ENCODE results near the gene PDIA6. TPM values are rescaled to one million over a fixed set of nuclear protein-coding genes. Genes with fewer than 3 reads are reported as not detected.

PDIA6 gene
- total RNA-seq, 4 donors from 2014 or later, result 35.2 to 90.3 (median 66.3) TPM

DNA sequence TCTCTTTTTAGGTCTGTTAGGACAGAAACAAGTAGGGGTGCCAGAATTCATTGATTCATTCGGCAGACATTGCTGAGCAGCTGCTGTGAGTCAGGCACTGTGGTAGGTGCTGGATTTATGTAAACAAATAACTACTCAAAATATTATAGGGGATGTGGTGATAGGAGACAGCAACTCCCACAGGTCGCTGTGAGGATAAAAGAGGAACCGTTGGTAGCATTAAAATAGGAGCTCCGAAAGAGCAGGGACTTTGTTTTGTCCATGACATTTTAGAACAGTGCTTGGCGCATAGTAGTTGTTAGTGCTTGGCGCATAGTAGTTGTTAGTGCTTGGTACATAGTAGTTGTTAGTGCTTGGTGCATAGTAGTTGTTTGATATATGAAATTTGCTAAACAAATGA lies 62.0 kb downstream of the PDIA6 start:
- Histone ChIP-seq H3K36me3 (no peaks in the 10 kb centered on the region), H3K27ac (peak overlapping the region in 1 of 4 donors; percentile 78), H3K4me1 (peaks cover 0 to 27% (median 12%) of the 10 kb centered on the region in 4 donors), H3K27me3 (no peaks in the 10 kb centered on the region), H3K9me3 (no peaks in the 10 kb centered on the region), H3K4me3 (no peak overlapping the region)
- in situ Hi-C loops (cut with MboI; ENCODE audit: low pct_ligation_motif_present in 1 of 4, low pct_unique_long_range_greater_than_20kb in 1 of 4, low sequenced_read_pairs in 3 of 4), result no loop called here
- TF ChIP-seq POLR2A (IDR thresholded peaks at IDR 0.05) (no peak), EP300 (IDR thresholded peaks at IDR 0.05; ENCODE audit: low read depth) (no peak), POLR2AphosphoS5 (IDR thresholded peaks at IDR 0.05) (no peak)
- TF ChIP-seq, protein P1, sequence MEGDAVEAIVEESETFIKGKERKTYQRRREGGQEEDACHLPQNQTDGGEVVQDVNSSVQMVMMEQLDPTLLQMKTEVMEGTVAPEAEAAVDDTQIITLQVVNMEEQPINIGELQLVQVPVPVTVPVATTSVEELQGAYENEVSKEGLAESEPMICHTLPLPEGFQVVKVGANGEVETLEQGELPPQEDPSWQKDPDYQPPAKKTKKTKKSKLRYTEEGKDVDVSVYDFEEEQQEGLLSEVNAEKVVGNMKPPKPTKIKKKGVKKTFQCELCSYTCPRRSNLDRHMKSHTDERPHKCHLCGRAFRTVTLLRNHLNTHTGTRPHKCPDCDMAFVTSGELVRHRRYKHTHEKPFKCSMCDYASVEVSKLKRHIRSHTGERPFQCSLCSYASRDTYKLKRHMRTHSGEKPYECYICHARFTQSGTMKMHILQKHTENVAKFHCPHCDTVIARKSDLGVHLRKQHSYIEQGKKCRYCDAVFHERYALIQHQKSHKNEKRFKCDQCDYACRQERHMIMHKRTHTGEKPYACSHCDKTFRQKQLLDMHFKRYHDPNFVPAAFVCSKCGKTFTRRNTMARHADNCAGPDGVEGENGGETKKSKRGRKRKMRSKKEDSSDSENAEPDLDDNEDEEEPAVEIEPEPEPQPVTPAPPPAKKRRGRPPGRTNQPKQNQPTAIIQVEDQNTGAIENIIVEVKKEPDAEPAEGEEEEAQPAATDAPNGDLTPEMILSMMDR (IDR thresholded peaks at IDR 0.05), result no peak
- no peak for DNase-seq
- 73 to 80% methylated on average over 4 to 6 of the region's 6 CpGs for WGBS, 2 donors (ENCODE audit: low coverage in 1 of 2)
- intact Hi-C loops (cut with DNase I; ENCODE audit: low total_unique reads), result no loop called here

DNA sequence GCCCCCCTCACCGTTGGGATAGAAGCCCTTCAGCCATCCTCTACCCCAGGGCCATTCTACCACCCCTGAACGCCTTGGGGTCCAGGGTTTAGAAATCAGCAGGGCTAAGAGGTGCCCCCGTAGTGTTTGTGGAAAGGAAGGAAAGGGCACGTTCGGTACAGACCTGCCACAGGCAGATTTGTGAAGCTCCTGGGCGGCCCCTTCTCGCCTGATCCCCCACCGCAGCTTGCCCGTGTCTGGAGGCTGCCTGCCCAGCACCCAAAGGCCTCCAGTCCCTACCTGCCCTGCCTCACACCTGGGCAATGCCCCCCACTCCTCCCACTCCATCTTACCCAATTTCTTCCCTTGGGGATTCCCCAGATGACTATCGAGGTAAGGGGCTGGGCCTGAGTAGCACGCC lies 69.9 kb downstream of the PDIA6 start:
- H3K36me3 ChIP-seq, result no peaks in the 10 kb centered on the region
- no peak for DNase-seq
- 38 to 86% methylated on average over 2 to 11 of the region's 11 CpGs for WGBS, 2 donors (ENCODE audit: low coverage in 1 of 2)
- H3K27ac ChIP-seq, result no peak overlapping the region
- H3K9me3 ChIP-seq, result no peaks in the 10 kb centered on the region
- H3K4me3 ChIP-seq, result no peak overlapping the region
- H3K27me3 ChIP-seq, result no peaks in the 10 kb centered on the region
- in situ Hi-C loops (cut with MboI; ENCODE audit: low pct_ligation_motif_present in 1 of 4, low pct_unique_long_range_greater_than_20kb in 1 of 4, low sequenced_read_pairs in 3 of 4) (no loop called here), intact Hi-C loops (cut with DNase I; ENCODE audit: low total_unique reads) (no loop called here)
- no peak for TF ChIP-seq POLR2A (IDR thresholded peaks at IDR 0.05)
- no peak for TF ChIP-seq EP300 (IDR thresholded peaks at IDR 0.05; ENCODE audit: low read depth)
- TF ChIP-seq, protein P1 (IDR thresholded peaks at IDR 0.05), result no peak
- no peak for TF ChIP-seq POLR2AphosphoS5 (IDR thresholded peaks at IDR 0.05)
- H3K4me1 ChIP-seq, result peaks cover 0 to 6% (median 3%) of the 10 kb centered on the region in 4 donors

DNA sequence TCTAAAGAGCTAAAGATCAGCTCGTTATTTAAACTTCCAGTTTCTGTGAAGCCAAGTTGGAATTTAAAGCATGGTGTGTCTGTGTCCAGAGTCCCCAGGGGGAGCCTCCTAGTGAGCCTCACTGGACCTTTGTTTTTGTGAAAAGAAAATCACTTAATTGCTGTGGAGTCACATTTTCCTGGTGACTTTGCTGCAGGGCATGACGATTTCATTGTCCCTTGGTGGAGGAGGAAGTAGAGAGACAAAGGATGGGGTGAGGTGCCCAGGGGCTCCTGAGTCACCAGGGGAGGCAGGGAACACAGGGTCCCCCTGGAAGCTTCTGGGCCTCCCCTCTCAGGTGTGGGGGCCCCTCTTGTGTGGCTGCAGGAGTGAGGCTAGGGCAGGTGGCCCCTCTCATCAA lies 71.4 kb downstream of the PDIA6 start:
- Histone ChIP-seq H3K4me1 (peaks cover 0 to 6% (median 3%) of the 10 kb centered on the region in 4 donors), H3K9me3 (no peaks in the 10 kb centered on the region), H3K27ac (no peak overlapping the region), H3K36me3 (no peaks in the 10 kb centered on the region), H3K4me3 (no peak overlapping the region), H3K27me3 (no peaks in the 10 kb centered on the region)
- in situ Hi-C loops (cut with MboI; ENCODE audit: low pct_ligation_motif_present in 1 of 4, low pct_unique_long_range_greater_than_20kb in 1 of 4, low sequenced_read_pairs in 3 of 4), result no loop called here
- 53% methylated on average over 2 of the region's 2 CpGs; no CpG with 5 or more reads in 1 of the 2 donors for WGBS, 2 donors (ENCODE audit: low coverage in 1 of 2)
- intact Hi-C loops (cut with DNase I; ENCODE audit: low total_unique reads), result no loop called here
- DNase-seq, result no peak
- TF ChIP-seq POLR2A (IDR thresholded peaks at IDR 0.05) (no peak), EP300 (IDR thresholded peaks at IDR 0.05; ENCODE audit: low read depth) (no peak)

DNA sequence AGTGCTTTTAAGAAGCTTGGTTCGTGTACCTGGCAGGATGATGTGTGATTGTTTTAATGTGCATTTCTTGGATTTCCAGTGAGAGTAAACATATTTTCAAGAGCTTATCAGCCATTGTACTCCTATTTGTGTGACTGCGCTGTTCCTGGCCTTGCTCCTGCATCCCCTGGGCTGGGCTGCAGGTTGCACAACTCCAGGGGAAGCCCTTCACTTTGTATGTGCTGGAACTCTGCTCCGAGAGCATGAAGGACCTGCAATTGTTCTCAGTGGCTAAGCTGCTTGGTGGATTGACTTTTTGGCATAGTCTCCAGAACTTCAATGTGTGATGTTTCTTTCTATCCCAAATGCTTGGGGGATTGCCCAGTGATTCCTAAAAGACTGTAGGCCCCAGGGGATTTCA lies 72.4 kb downstream of the PDIA6 start:
- 83 to 85% methylated on average over 1 to 3 of the region's 3 CpGs for WGBS, 2 donors (ENCODE audit: low coverage in 1 of 2)
- TF ChIP-seq EP300 (IDR thresholded peaks at IDR 0.05; ENCODE audit: low read depth) (no peak), POLR2A (IDR thresholded peaks at IDR 0.05) (no peak), POLR2AphosphoS5 (IDR thresholded peaks at IDR 0.05) (no peak)
- TF ChIP-seq, protein P1 (IDR thresholded peaks at IDR 0.05), result no peak
- no peaks in the 10 kb centered on the region for H3K36me3 ChIP-seq
- no peaks in the 10 kb centered on the region for H3K9me3 ChIP-seq
- H3K27ac ChIP-seq, result no peak overlapping the region
- H3K4me3 ChIP-seq, result no peak overlapping the region
- H3K27me3 ChIP-seq, result no peaks in the 10 kb centered on the region
- in situ Hi-C loops (cut with MboI; ENCODE audit: low pct_ligation_motif_present in 1 of 4, low pct_unique_long_range_greater_than_20kb in 1 of 4, low sequenced_read_pairs in 3 of 4), result no loop called here
- no peak for DNase-seq
- H3K4me1 ChIP-seq, result no peaks in the 10 kb centered on the region
- intact Hi-C loops (cut with DNase I; ENCODE audit: low total_unique reads), result no loop called here

DNA sequence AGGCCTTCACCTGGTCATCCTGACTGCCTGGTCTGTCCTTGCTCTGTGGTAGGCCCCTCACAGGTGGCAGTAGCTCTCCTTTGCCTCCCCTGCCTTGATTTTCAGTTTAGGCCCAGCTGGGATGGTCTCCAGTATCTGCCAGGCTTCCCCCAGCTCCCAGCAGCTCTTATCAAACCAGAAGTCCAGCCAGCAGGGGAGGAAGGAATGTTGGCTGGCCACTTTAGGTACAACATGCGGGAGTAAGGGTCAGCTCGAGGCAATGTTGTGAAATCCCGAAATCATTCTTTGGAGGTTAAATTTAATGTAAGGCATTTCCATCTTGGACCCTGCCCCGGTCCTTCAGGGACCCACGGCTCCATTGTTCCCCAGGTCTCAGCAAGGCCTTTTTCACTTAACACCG lies 74.4 kb downstream of the PDIA6 start:
- H3K4me1 ChIP-seq, result peaks cover 0 to 5% (median 1%) of the 10 kb centered on the region in 4 donors
- H3K27me3 ChIP-seq, result no peaks in the 10 kb centered on the region
- no peaks in the 10 kb centered on the region for H3K36me3 ChIP-seq
- no peak overlapping the region for H3K4me3 ChIP-seq
- no peak for DNase-seq
- no peak overlapping the region for H3K27ac ChIP-seq
- WGBS, 2 donors (ENCODE audit: low coverage in 1 of 2), result 95 to 100% methylated on average over 3 to 6 of the region's 6 CpGs
- in situ Hi-C loops (cut with MboI; ENCODE audit: low pct_ligation_motif_present in 1 of 4, low pct_unique_long_range_greater_than_20kb in 1 of 4, low sequenced_read_pairs in 3 of 4) (no loop called here), intact Hi-C loops (cut with DNase I; ENCODE audit: low total_unique reads) (no loop called here)
- TF ChIP-seq POLR2AphosphoS5 (IDR thresholded peaks at IDR 0.05) (no peak), POLR2A (IDR thresholded peaks at IDR 0.05) (no peak), EP300 (IDR thresholded peaks at IDR 0.05; ENCODE audit: low read depth) (no peak)
- TF ChIP-seq, protein P1 (IDR thresholded peaks at IDR 0.05), result no peak
- no peaks in the 10 kb centered on the region for H3K9me3 ChIP-seq
